Activated CD4-positive, alpha-beta T cell treated with anti-CD3 and anti-CD28 coated beads for 1 hour (primary cell): ENCODE data around the gene AHNAK.
"Not testable (repeated sequence)": the region's sequence is repeated elsewhere in the genome, so short reads cannot be mapped to it uniquely, and the experiment has no call there.

Experiments used
- DNase-seq: peaks from one replicate; pipeline ENCODE4 v3.0.0-alpha.2; 2020

AHNAK gene

GRCh38 chr11:62516736-62517371, 29.8 kb downstream of the AHNAK start:
- no peak for DNase-seq

GRCh38 chr11:62514151-62514550, 32.5 kb downstream of the AHNAK start:
- no peak for DNase-seq

GRCh38 chr11:62513626-62514025, 33.0 kb downstream of the AHNAK start:
- DNase-seq = no peak

- DNase-seq = no peak
Measured at GRCh38 chr11:62512961-62513360, 33.6 kb downstream of the AHNAK start.

GRCh38 chr11:62508336-62509058, 38.1 kb downstream of the AHNAK start:
- DNase-seq = no peak

GRCh38 chr11:62507125-62507422, 39.5 kb downstream of the AHNAK start:
- DNase-seq = no peak

GRCh38 chr11:62506413-62507124, 40.0 kb downstream of the AHNAK start:
- DNase-seq = no peak

GRCh38 chr11:62505440-62506091, 41.0 kb downstream of the AHNAK start:
- no peak for DNase-seq

GRCh38 chr11:62505059-62505439, 41.6 kb downstream of the AHNAK start:
- no peak for DNase-seq

GRCh38 chr11:62504158-62504973, 42.2 kb downstream of the AHNAK start:
- DNase-seq = no peak

- no peak for DNase-seq
Measured at GRCh38 chr11:62502030-62502730, 44.4 kb downstream of the AHNAK start.

GRCh38 chr11:62501432-62501891, 45.1 kb downstream of the AHNAK start:
- DNase-seq = no peak

- no peak for DNase-seq
Measured at GRCh38 chr11:62500650-62501030, 46.0 kb downstream of the AHNAK start.

- no peak for DNase-seq
Measured at GRCh38 chr11:62499944-62500649, 46.5 kb downstream of the AHNAK start.

GRCh38 chr11:62499311-62499943, 47.2 kb downstream of the AHNAK start:
- DNase-seq = not testable (repeated sequence)

GRCh38 chr11:62498492-62499286, 47.9 kb downstream of the AHNAK start:
- DNase-seq = no peak

- no peak for DNase-seq
Measured at GRCh38 chr11:62498031-62498430, 48.6 kb downstream of the AHNAK start.

- no peak for DNase-seq
Measured at GRCh38 chr11:62497132-62497801, 49.3 kb downstream of the AHNAK start.

GRCh38 chr11:62496676-62497075, 49.9 kb downstream of the AHNAK start:
- DNase-seq = no peak
